Activated CD8-positive, alpha-beta T cell treated with anti-CD3 and anti-CD28 coated beads for 36 hours (primary cell): ENCODE results near the gene ACBD6. TPM values are rescaled to one million over a fixed set of nuclear protein-coding genes. Genes with fewer than 3 reads are reported as not detected.

Experiments
- ATAC-seq: fragments of 200-7000 bp; cut with Tn5 transposase; one replicate; pipeline ENCODE4 v1.10.0; 2021; ENCODE audit warnings: mild to moderate bottlenecking, moderate library complexity
- CTCF ChIA-PET: fragments of 350-600 bp; sonication (Branson Sonifier 250); formaldehyde crosslinking; loops from one replicate; lab custom pipeline; 2021; ENCODE audit warnings: antibody characterized with exemption; lab: Charles Lee
- POLR2A ChIA-PET: fragments of 350-600 bp; sonication (Branson Sonifier 250); formaldehyde crosslinking; loops from one replicate; lab custom pipeline; 2021; ENCODE audit warnings: antibody characterized with exemption; lab: Charles Lee
- DNase-seq: peaks from one replicate; pipeline ENCODE4 v3.0.0-alpha.2; 2020
- H3K27ac Mint-ChIP-seq: one replicate; pipeline ENCODE4 v1.8.0; 2021; ENCODE audit warnings: mild to moderate bottlenecking, mixed read lengths
- H3K27me3 Mint-ChIP-seq: one replicate; pipeline ENCODE4 v1.8.0; 2021; ENCODE audit warnings: mixed read lengths
- H3K36me3 Mint-ChIP-seq: one replicate; pipeline ENCODE4 v1.8.0; 2021; ENCODE audit warnings: low read depth, mixed read lengths
- H3K4me1 Mint-ChIP-seq: one replicate; pipeline ENCODE4 v1.8.0; 2021; ENCODE audit warnings: low read depth, mixed read lengths
- H3K4me3 Mint-ChIP-seq: one replicate; pipeline ENCODE4 v1.8.0; 2021; ENCODE audit warnings: mild to moderate bottlenecking, moderate library complexity, mixed read lengths
- H3K9me3 Mint-ChIP-seq: one replicate; pipeline ENCODE4 v1.8.0; 2021; ENCODE audit warnings: mixed read lengths
- CTCF ChIP-seq: fragments of 200-600 bp; IDR thresholded peaks from one replicate; pipeline ENCODE4 v1.8.0; 2022; ENCODE audit warnings: antibody characterized with exemption, mild to moderate bottlenecking
- intact Hi-C: fragments of 100-400 bp; cut with micrococcal nuclease; formaldehyde crosslinking; loops from one replicate; pipeline ENCODE4 v1.10.0; 2022
- total RNA-seq, 2 experiments: library from RNA; stranded (reverse); gene quantifications; one replicate each; pipeline ENCODE4 v1.2.3, GENCODE V29; 2021

The ACBD6 gene
- total RNA-seq, 2 experiments from 2014 or later: 41.3 to 45.0 TPM

DNA sequence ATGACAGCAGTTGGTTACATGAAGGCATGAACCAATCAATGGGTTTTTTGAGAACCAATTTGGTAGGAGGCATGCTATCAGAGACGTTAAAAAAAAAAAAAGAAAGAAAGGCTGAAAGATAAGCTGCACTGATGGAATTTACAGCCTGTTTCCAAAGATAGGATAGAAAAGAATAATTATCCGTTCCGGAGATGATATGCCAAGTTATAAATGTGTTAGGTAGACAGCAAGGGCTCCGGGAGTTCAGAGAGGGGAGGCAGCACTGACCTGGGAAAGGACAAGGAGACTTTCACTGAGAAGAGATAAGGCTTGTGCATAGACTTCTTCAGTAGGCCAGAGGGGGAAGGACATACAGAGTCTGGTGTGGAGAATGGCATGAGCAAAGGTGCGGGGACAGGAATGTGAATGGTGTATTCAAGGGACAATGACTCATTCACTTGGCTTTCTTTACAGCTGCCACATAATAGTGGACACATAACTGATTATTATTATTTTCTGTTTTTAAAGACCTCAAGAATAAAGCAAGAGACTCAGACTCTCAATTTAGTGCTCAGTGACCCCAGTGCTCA lies 24.8 kb upstream of the ACBD6 start:
- H3K4me3 Mint-ChIP-seq: no peak overlapping the region

DNA sequence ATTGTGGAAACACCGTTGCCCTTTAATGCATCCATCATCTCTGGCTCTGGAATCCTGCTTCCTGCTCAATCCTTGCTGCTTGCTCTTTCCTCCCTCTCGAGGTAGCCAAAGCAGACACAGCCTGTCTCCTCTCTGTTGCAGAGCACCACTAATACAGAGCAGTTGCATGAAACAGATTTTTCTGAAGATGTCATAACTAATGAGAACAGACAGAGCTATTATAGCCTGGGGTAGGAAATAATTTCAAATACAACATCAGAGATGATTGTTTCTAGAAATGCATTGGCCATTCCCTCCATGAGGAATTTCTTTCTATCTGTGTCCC lies 23.3 kb upstream of the ACBD6 start:
- Mint-ChIP-seq H3K9me3 (no peaks in the 10 kb centered on the region), H3K4me1 (no peaks in the 10 kb centered on the region), H3K27me3 (no peaks in the 10 kb centered on the region), H3K36me3 (no peaks in the 10 kb centered on the region), H3K4me3 (no peak overlapping the region), H3K27ac (no peak overlapping the region)
- intact Hi-C loops: loop anchor here (10.0 kb wide), 1 partner anchor 639 kb away; no protein-coding TSS in a partner anchor
- no peak for ATAC-seq
- CTCF ChIA-PET: interaction anchor here (6.7 to 15.4 kb wide), 2 partner anchors 10 to 337 kb away, joined by 39 to 161 read pairs; no protein-coding TSS in a partner anchor
- POLR2A ChIA-PET: no interaction called here
- DNase-seq: no peak
- no peak for TF ChIP-seq CTCF

More for the DNA sequence above, 24.8 kb upstream of the ACBD6 start:
- POLR2A ChIA-PET: interaction anchor here (0.6 kb wide), 1 partner anchor 429 kb away, joined by 3 read pairs; no protein-coding TSS in a partner anchor
- H3K9me3 Mint-ChIP-seq: no peaks in the 10 kb centered on the region
- no peaks in the 10 kb centered on the region for H3K4me1 Mint-ChIP-seq
- no peak for TF ChIP-seq CTCF
- ATAC-seq: no peak
- CTCF ChIA-PET: interaction anchor here (6.7 to 15.4 kb wide), 2 partner anchors 11 to 336 kb away, joined by 39 to 161 read pairs; no protein-coding TSS in a partner anchor
- intact Hi-C loops: loop anchor here (10.0 kb wide), 1 partner anchor 638 kb away; no protein-coding TSS in a partner anchor
- H3K27me3 Mint-ChIP-seq: no peaks in the 10 kb centered on the region
- H3K27ac Mint-ChIP-seq: no peak overlapping the region
- no peaks in the 10 kb centered on the region for H3K36me3 Mint-ChIP-seq
- no peak for DNase-seq

DNA sequence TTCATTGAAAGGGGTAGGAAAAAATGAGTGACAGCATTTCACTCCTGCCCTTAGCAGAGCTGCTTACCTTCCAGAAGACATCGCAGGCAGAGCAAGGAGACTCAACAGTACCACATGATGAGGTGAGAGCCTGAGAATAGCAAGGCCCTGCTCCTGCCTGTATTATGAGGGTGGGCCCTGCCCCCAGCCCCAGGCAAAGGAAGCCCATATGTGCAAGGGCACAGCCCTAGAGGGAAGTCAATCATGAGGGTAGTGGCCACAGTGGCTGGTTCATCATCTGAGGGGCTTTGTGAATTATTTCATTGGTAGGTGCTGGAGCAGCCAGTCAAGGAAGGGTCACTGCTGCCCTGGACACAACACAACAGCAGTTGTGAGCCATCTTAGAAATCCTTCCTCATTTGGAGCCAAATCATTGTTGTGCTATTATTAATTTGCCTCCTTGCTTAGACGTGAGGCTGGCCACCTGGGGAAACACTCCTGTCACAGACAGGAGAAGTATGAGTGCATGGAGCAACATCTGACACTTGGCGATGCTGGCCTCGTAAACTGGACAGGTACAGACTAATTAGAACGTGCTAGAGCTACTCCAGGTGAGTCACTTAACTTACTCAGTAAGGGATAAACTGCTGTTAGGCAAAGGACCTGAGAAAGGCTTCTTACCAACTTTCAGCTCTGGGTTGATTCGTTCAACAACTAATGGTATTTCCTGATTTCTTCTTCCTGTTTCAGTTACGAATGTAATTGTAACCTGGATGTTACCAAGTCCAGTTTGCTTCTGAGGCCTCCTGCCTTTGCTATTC lies 22.7 kb upstream of the ACBD6 start:
- Mint-ChIP-seq H3K36me3 (no peaks in the 10 kb centered on the region), H3K27me3 (no peaks in the 10 kb centered on the region), H3K9me3 (no peaks in the 10 kb centered on the region), H3K4me3 (no peak overlapping the region), H3K4me1 (no peaks in the 10 kb centered on the region), H3K27ac (no peak overlapping the region)
- CTCF ChIA-PET: interaction anchor here (1.0 to 15.4 kb wide), 4 partner anchors 8 to 338 kb away, joined by 5 to 161 read pairs (median 22); no protein-coding TSS in a partner anchor
- POLR2A ChIA-PET: no interaction called here
- no peak for DNase-seq
- intact Hi-C loops: loop anchor here (10.0 kb wide), 1 partner anchor 640 kb away; no protein-coding TSS in a partner anchor
- no peak for TF ChIP-seq CTCF
- no peak for ATAC-seq

GRCh38 chr1:180524160-180524914 lies 22.0 kb upstream of the ACBD6 start:
- no peak for TF ChIP-seq CTCF
- Mint-ChIP-seq H3K4me3 (no peak overlapping the region), H3K27me3 (no peaks in the 10 kb centered on the region), H3K36me3 (no peaks in the 10 kb centered on the region), H3K27ac (no peak overlapping the region), H3K4me1 (no peaks in the 10 kb centered on the region), H3K9me3 (no peaks in the 10 kb centered on the region)
- DNase-seq (no peak), ATAC-seq (no peak)
- intact Hi-C loops: loop anchor here (10.0 kb wide), 1 partner anchor 640 kb away; no protein-coding TSS in a partner anchor
- CTCF ChIA-PET: interaction anchor here (1.0 to 6.7 kb wide), 3 partner anchors 8 to 339 kb away, joined by 5 to 39 read pairs (median 5); no protein-coding TSS in a partner anchor
- POLR2A ChIA-PET: no interaction called here
